Left lung (tissue), 10 donors: Measurements from ENCODE around the gene AP3S2. TPM values are rescaled to one million over a fixed set of nuclear protein-coding genes. Genes with fewer than 3 reads are reported as not detected.

Experiments used
- ATAC-seq: fragments of 200-7000 bp; cut with Tn5 transposase; one replicate; pipeline ENCODE4 v1.9.1; 2020; ENCODE audit warnings: moderate library complexity
- DNase-seq, 4 donors: peaks; one replicate each; pipeline ENCODE4 v3.0.0-alpha.2; 2013 to 2020
- H3K27ac ChIP-seq, 2 donors: fragments of 200-600 bp; sonication (generic) in 1 of 2; one replicate each; pipeline versions ENCODE4 v1.5.0 to v1.8.0; 2020 to 2021
- H3K27me3 ChIP-seq, 2 donors: fragments of 200-600 bp; sonication (generic) in 1 of 2; one replicate each; pipeline versions ENCODE4 v1.5.0 to v1.8.0; 2020 to 2021
- H3K36me3 ChIP-seq, 2 donors: fragments of 200-600 bp; sonication (generic) in 1 of 2; one replicate each; pipeline versions ENCODE4 v1.5.0 to v1.8.0; 2020 to 2021
- H3K4me1 ChIP-seq, 2 donors: fragments of 200-600 bp; one replicate each; pipeline ENCODE4 v1.8.0; 2021
- H3K4me3 ChIP-seq, 2 donors: fragments of 200-600 bp; sonication (generic) in 1 of 2; one replicate each; pipeline versions ENCODE4 v1.5.0 to v1.8.0; 2020 to 2021; ENCODE audit warnings: mild to moderate bottlenecking in 1 of 2
- H3K9me3 ChIP-seq, 2 donors: fragments of 200-600 bp; sonication (generic) in 1 of 2; one replicate each; pipeline versions ENCODE4 v1.5.0 to v1.8.0; 2020 to 2021
- intact Hi-C, 2 donors: fragments of 100-400 bp; cut with DNase I; formaldehyde crosslinking; loops; one replicate each; pipeline versions ENCODE4 v1.11.2 to v1.14.2; 2022
- polyA plus RNA-seq, 6 donors: library from polyadenylated mRNA; unstranded; fragments of 120-200 nt; gene quantifications; one replicate each; pipeline ENCODE4 v1.2.1, GENCODE V29; 2013; ENCODE audit not compliant: insufficient read length in 6 of 6
- total RNA-seq, 2 donors: library from RNA; stranded (reverse); fragmentation: NEBNext Ultra II Directional; extraction: Animal tissue kit (Norgen Biotek cat#: 25700); gene quantifications; one replicate each; pipeline ENCODE4 v1.2.1, GENCODE V29; 2021
- TF ChIP-seq, protein P1 (sequence below), 2 donors: fragments of 200-600 bp; sonication (generic) in 1 of 2; IDR thresholded peaks; one replicate each; pipeline versions ENCODE4 v1.5.0 to v1.8.0; 2021; ENCODE audit warnings: antibody characterized with exemption in 2 of 2
- donor health status: DM: no; HTN: yes; CAD: no.
- donor health status: DM: no; HTN: no; CAD: no.

AP3S2 gene
- total and polyA plus RNA-seq, 8 donors: 27.1 to 39.5 (median 33.7) TPM

DNA sequence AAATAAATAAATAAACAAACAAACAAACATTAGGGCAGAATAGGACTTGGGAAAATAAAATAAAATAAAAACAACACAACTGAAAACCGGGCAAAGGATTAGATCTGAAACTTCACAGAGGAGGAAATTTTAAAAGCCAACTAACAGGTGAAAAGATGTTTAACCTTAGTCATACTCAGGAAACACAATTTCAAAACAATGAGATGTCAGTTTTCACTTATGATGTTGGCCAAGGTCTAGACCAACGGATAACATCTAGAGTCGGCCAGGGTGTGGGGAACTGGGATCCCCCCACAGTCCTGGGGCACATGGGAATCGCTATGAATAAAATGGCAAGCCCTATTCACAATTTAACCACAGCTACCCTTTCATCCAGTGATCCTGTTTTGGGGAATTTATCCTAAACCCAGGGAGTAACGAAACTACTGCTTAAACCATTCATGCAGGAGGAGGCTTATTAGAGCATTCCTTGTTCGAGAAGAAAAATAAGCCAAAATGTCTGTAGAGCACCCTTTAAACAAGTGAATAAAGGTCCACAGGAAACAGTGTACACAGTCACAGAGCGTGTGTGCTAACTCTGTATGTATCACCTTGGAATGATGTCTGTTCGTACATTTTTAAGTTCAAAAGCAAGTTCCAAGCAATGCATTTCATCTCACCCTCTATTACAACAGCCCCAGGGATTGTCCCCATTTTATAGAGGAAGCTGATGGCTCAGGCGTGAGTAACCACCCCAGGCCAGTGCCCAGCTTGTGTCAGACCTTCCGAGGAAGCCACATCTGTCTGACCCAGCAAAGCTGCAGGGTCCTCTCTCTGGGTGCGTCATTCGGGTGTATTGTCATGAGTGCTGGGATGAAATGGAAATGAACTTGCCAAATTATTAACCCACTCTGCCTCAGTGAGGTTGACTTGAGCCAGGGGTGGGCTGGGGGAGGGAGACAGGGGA is 72.9 kb downstream of the AP3S2 start:
- peak; percentile 71 for ATAC-seq
- H3K27ac ChIP-seq: peak overlapping the region in 1 of 2 donors; percentile 88
- intact Hi-C loops: no loop called here

DNA sequence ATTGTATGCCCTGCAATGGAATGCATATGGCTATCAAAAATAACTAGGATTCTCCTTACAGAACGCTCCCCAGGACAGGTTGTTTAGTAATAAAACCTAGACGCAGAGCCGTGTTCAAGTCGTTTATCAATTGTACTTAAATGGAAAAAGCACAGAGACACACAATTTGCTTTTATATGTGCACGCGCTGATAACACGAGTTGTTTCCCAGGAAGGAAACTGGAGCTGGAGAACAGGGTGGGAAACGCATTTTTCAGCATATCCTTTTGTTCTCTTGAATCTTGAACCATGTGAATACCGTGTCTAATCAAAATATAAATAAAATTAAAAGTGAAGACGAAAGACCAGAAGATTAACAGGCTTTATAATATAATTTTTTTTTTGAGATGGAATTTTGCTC is 75.5 kb downstream of the AP3S2 start:
- intact Hi-C loops: no loop called here
- TF ChIP-seq, protein P1, sequence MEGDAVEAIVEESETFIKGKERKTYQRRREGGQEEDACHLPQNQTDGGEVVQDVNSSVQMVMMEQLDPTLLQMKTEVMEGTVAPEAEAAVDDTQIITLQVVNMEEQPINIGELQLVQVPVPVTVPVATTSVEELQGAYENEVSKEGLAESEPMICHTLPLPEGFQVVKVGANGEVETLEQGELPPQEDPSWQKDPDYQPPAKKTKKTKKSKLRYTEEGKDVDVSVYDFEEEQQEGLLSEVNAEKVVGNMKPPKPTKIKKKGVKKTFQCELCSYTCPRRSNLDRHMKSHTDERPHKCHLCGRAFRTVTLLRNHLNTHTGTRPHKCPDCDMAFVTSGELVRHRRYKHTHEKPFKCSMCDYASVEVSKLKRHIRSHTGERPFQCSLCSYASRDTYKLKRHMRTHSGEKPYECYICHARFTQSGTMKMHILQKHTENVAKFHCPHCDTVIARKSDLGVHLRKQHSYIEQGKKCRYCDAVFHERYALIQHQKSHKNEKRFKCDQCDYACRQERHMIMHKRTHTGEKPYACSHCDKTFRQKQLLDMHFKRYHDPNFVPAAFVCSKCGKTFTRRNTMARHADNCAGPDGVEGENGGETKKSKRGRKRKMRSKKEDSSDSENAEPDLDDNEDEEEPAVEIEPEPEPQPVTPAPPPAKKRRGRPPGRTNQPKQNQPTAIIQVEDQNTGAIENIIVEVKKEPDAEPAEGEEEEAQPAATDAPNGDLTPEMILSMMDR (IDR thresholded peaks at IDR 0.05): no peak
- ATAC-seq (no peak), DNase-seq (no peak)
- no peak overlapping the region for H3K27ac ChIP-seq
- peaks cover 0 to 44% of the 10 kb centered on the region in 2 donors for H3K4me1 ChIP-seq
- H3K36me3 ChIP-seq: no peaks in the 10 kb centered on the region
- H3K27me3 ChIP-seq: peaks cover 14 to 57% of the 10 kb centered on the region in 2 donors
- H3K9me3 ChIP-seq: no peaks in the 10 kb centered on the region
- no peak overlapping the region for H3K4me3 ChIP-seq

More for the DNA sequence above, 72.9 kb downstream of the AP3S2 start:
- TF ChIP-seq, protein P1 (IDR thresholded peaks at IDR 0.05): no peak
- Histone ChIP-seq H3K4me3 (no peak overlapping the region), H3K27me3 (peaks cover 0 to 30% of the 10 kb centered on the region in 2 donors), H3K36me3 (no peaks in the 10 kb centered on the region), H3K4me1 (peaks cover 0 to 55% of the 10 kb centered on the region in 2 donors), H3K9me3 (no peaks in the 10 kb centered on the region)
- DNase-seq: peak in 2 of 4 donors; percentile 82

DNA sequence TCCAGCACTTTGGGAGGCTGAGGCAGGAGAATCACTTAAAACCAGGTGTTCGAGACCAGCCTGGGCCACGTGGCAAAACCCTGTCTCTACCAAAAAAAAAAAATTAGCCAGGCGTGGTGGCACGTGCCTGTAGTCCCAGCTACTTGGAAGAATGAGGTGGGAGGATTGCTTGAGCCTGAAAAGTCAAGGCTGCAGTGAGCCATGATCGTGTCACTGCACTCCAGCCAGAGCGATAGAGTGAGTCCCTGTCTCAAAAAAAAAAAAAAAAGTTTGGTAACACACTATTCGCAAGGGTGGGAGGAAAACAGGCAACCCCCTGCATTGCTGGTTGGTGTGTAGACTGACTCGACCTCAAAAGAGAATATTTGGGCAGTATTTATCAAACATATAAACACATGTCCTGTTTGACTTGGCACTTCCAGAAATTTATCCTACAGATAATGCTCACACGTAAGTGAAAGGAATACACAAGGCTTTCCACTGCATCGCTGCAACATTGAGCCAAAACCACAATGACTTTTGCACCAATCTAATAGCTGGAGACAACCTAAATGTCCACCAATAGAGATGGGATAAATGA is 76.0 kb downstream of the AP3S2 start:
- Histone ChIP-seq H3K36me3 (no peaks in the 10 kb centered on the region), H3K4me3 (no peak overlapping the region), H3K27ac (no peak overlapping the region), H3K9me3 (no peaks in the 10 kb centered on the region), H3K4me1 (peaks cover 0 to 44% of the 10 kb centered on the region in 2 donors), H3K27me3 (peaks cover 14 to 58% of the 10 kb centered on the region in 2 donors)
- intact Hi-C loops: no loop called here
- DNase-seq: no peak
- ATAC-seq: no peak
- TF ChIP-seq, protein P1 (IDR thresholded peaks at IDR 0.05): no peak

- no peak overlapping the region for H3K4me3 ChIP-seq
- H3K36me3 ChIP-seq: no peaks in the 10 kb centered on the region
- H3K4me1 ChIP-seq: peaks cover 0 to 40% of the 10 kb centered on the region in 2 donors
- ATAC-seq: no peak
- intact Hi-C loops: no loop called here
- H3K27ac ChIP-seq: peak overlapping the region in 1 of 2 donors; percentile 96
- peaks cover 14 to 49% of the 10 kb centered on the region in 2 donors for H3K27me3 ChIP-seq
- TF ChIP-seq, protein P1 (IDR thresholded peaks at IDR 0.05): no peak
- no peaks in the 10 kb centered on the region for H3K9me3 ChIP-seq
- DNase-seq: no peak
These were observed 78.0 kb downstream of the AP3S2 start for GRCh38 chr15:89815769-89816168.
